H7 (cell line): ENCODE measurements around the gene TNNT1. TPM values are rescaled to one million over a fixed set of nuclear protein-coding genes. Genes with fewer than 3 reads are reported as not detected.

Source experiments
- DNase-seq: peaks from one replicate; pipeline ENCODE4 v3.0.0; 2012
- H3K27me3 ChIP-seq: 2 replicates; pipeline ENCODE4 v1.6.0; 2011; ENCODE audit warnings: mild to moderate bottlenecking, low read length; ENCODE audit not compliant: control insufficient read depth, insufficient read depth
- H3K36me3 ChIP-seq: replicated peaks from 2 replicates; pipeline ENCODE4 v1.5.1; 2011; ENCODE audit warnings: low read length; ENCODE audit not compliant: control insufficient read depth, insufficient read depth
- H3K4me3 ChIP-seq: 2 replicates; pipeline ENCODE4 v1.5.1; 2011; ENCODE audit warnings: low read depth, mild to moderate bottlenecking, control low read depth, low read length, moderate library complexity; ENCODE audit not compliant: insufficient read depth
- total RNA-seq: library from RNA; depleted of rRNA; stranded (reverse); fragments of >200 nt; shearing (Covaris generic); gene quantifications from 2 replicates; pipeline ENCODE4 v1.2.3, GENCODE V29; 2014; rRNA removed

Gene TNNT1
- 33.8 and 44.8 TPM in 2 replicates for total RNA-seq

- Histone ChIP-seq H3K27me3 (peaks cover 13% of the 10 kb centered on the region; the same call in 1 of the 2 replicates), H3K4me3 (peak within 1 kb of the TSS; percentile 10; the same call in 1 of the 2 replicates), H3K36me3 (peaks cover 1% of the 10 kb centered on the region)
- peak; percentile 87 for DNase-seq
Measured at GRCh38 chr19:55149078-55150003, at the start of gene TNNT1. TSS of gene TNNT1 (minus strand) at chr19:55149206. CDS start at chr19:55147157, 2,049 bp downstream.

- H3K36me3 ChIP-seq, result no peaks in the 10 kb centered on the region
- peaks cover 2% of the 10 kb centered on the region; the same call in 1 of the 2 replicates for H3K27me3 ChIP-seq
- H3K4me3 ChIP-seq, result no peak overlapping the region
- no peak for DNase-seq
Measured at GRCh38 chr19:55198651-55199050, 49.6 kb upstream of the TNNT1 start.

GRCh38 chr19:55197528-55197927 is 48.5 kb upstream of the TNNT1 start:
- H3K4me3 ChIP-seq, result no peak overlapping the region
- peak; percentile 53 for DNase-seq
- peaks cover 2% of the 10 kb centered on the region; the same call in 1 of the 2 replicates for H3K27me3 ChIP-seq
- no peaks in the 10 kb centered on the region for H3K36me3 ChIP-seq

GRCh38 chr19:55196803-55197202 is 47.8 kb upstream of the TNNT1 start:
- no peaks in the 10 kb centered on the region for H3K36me3 ChIP-seq
- no peak overlapping the region for H3K4me3 ChIP-seq
- DNase-seq, result peak; percentile 56
- H3K27me3 ChIP-seq, result peaks cover 2% of the 10 kb centered on the region; the same call in 1 of the 2 replicates

GRCh38 chr19:55193481-55193880 is 44.5 kb upstream of the TNNT1 start:
- Histone ChIP-seq H3K36me3 (no peaks in the 10 kb centered on the region), H3K4me3 (no peak overlapping the region), H3K27me3 (no peaks in the 10 kb centered on the region)
- no peak for DNase-seq

- no peak overlapping the region for H3K4me3 ChIP-seq
- H3K27me3 ChIP-seq, result no peaks in the 10 kb centered on the region; the same call in 1 of the 2 replicates
- no peak for DNase-seq
- H3K36me3 ChIP-seq, result no peaks in the 10 kb centered on the region
Measured at GRCh38 chr19:55189403-55189835, 40.4 kb upstream of the TNNT1 start.

GRCh38 chr19:55188625-55189024 is 39.6 kb upstream of the TNNT1 start:
- Histone ChIP-seq H3K27me3 (no peaks in the 10 kb centered on the region; the same call in 1 of the 2 replicates), H3K36me3 (no peaks in the 10 kb centered on the region), H3K4me3 (no peak overlapping the region)
- DNase-seq, result no peak

GRCh38 chr19:55186080-55186479 is 37.1 kb upstream of the TNNT1 start:
- no peak overlapping the region for H3K4me3 ChIP-seq
- no peaks in the 10 kb centered on the region for H3K36me3 ChIP-seq
- no peak for DNase-seq
- peaks cover 12% of the 10 kb centered on the region for H3K27me3 ChIP-seq

- Histone ChIP-seq H3K27me3 (peaks cover 39% of the 10 kb centered on the region), H3K4me3 (no peak overlapping the region), H3K36me3 (no peaks in the 10 kb centered on the region)
- no peak for DNase-seq
Measured at GRCh38 chr19:55181740-55182139, 32.7 kb upstream of the TNNT1 start.

GRCh38 chr19:55179606-55180484 is 30.8 kb upstream of the TNNT1 start, which contains the start of gene SYT5:
TSS of gene SYT5 (minus strand) at chr19:55180289. CDS start at chr19:55179041, 1,248 bp downstream.
- no peaks in the 10 kb centered on the region for H3K36me3 ChIP-seq
- peaks cover 52% of the 10 kb centered on the region for H3K27me3 ChIP-seq
- peak within 1 kb of the TSS; percentile 44 for H3K4me3 ChIP-seq
- DNase-seq, result peak; percentile 96

GRCh38 chr19:55178781-55179599 is 30.0 kb upstream of the TNNT1 start:
- H3K36me3 ChIP-seq, result no peaks in the 10 kb centered on the region
- H3K27me3 ChIP-seq, result peaks cover 59% of the 10 kb centered on the region
- DNase-seq, result peak; percentile 97
- H3K4me3 ChIP-seq, result peak overlapping the region; percentile 44

GRCh38 chr19:55176076-55176475 is 27.1 kb upstream of the TNNT1 start:
- H3K4me3 ChIP-seq, result no peak overlapping the region
- no peaks in the 10 kb centered on the region for H3K36me3 ChIP-seq
- H3K27me3 ChIP-seq, result peaks cover 72% of the 10 kb centered on the region
- DNase-seq, result no peak

GRCh38 chr19:55175117-55175867 is 26.3 kb upstream of the TNNT1 start:
- DNase-seq, result peak; percentile 86
- Histone ChIP-seq H3K4me3 (peak overlapping the region; percentile 19; the same call in 1 of the 2 replicates), H3K36me3 (no peaks in the 10 kb centered on the region), H3K27me3 (peaks cover 71% of the 10 kb centered on the region)
